SK-N-SH (cell line): ENCODE measurements around the gene TTC39A. TPM values are rescaled to one million over a fixed set of nuclear protein-coding genes. Genes with fewer than 3 reads are reported as not detected.

Source experiments
- CTCF ChIP-seq: fragments of 200-600 bp; sonication (generic); IDR thresholded peaks from 2 replicates; pipeline ENCODE4 v1.6.1; 2017; ENCODE audit warnings: antibody characterized with exemption, mild to moderate bottlenecking, moderate library complexity
- ELF1 ChIP-seq: IDR thresholded peaks from 2 replicates; pipeline ENCODE4 v1.4.0; 2012
- FOXM1 ChIP-seq: IDR thresholded peaks from 2 replicates; pipeline ENCODE4 v1.4.0; 2012; ENCODE audit warnings: low read depth, mild to moderate bottlenecking
- GABPA ChIP-seq: IDR thresholded peaks from 2 replicates; pipeline ENCODE4 v1.4.0; 2012; ENCODE audit warnings: low read depth, mild to moderate bottlenecking
- IRF3 ChIP-seq: fragments of 150-350 bp; IDR thresholded peaks from 2 replicates; pipeline ENCODE4 v1.6.1; 2016; ENCODE audit warnings: mild to moderate bottlenecking, low read depth, low read length
- MEF2A ChIP-seq: IDR thresholded peaks from 2 replicates; pipeline ENCODE4 v1.4.0; 2012; ENCODE audit warnings: low read depth, borderline replicate concordance
- PBX3 ChIP-seq: IDR thresholded peaks from 2 replicates; pipeline ENCODE4; 2012
- POLR2AphosphoS5 ChIP-seq: IDR thresholded peaks from 2 replicates; pipeline ENCODE4 v1.6.1; 2012; ENCODE audit warnings: low read depth, low read length
- REST ChIP-seq: IDR thresholded peaks from 2 replicates; pipeline ENCODE4 v1.6.1; 2012; ENCODE audit warnings: mild to moderate bottlenecking, low read depth, low read length, moderate library complexity
- RXRA ChIP-seq: IDR thresholded peaks from 2 replicates; pipeline ENCODE4 v1.4.0; 2012; ENCODE audit warnings: low read depth, mild to moderate bottlenecking, borderline replicate concordance
- SIN3A ChIP-seq: IDR thresholded peaks from 2 replicates; pipeline ENCODE4 v1.6.1; 2012; ENCODE audit warnings: low read depth, mild to moderate bottlenecking, low read length, moderate library complexity, borderline replicate concordance
- SMC3 ChIP-seq: IDR thresholded peaks from 2 replicates; pipeline ENCODE4 v1.6.1; 2012; ENCODE audit warnings: low read depth, low read length, improper control_type of control experiment
- TAF1 ChIP-seq: IDR thresholded peaks from 2 replicates; pipeline ENCODE4 v1.6.1; 2012; ENCODE audit warnings: low read depth, mild to moderate bottlenecking, low read length, moderate library complexity, borderline replicate concordance
- TCF12 ChIP-seq: IDR thresholded peaks from 2 replicates; pipeline ENCODE4 v1.4.0; 2012
- YY1 ChIP-seq: IDR thresholded peaks from 2 replicates; pipeline ENCODE4 v1.4.0; 2012; ENCODE audit warnings: low read depth, mild to moderate bottlenecking
- polyA plus RNA-seq, 3 experiments: library from polyadenylated mRNA; depleted of rRNA; stranded (reverse); fragments of >200 nt; gene quantifications; 2 replicates each; pipeline ENCODE4 v1.2.3, GENCODE V29; 2012

TTC39A gene
- polyA plus RNA-seq, 1 of the 3 experiments (the other 2 are of a cell fraction) = 0.97 TPM

- TF ChIP-seq ELF1 (peak; percentile 24; the same call in 1 of the 2 replicates), TCF12 (peak; percentile 91), SMC3 (no peak), GABPA (no peak), SIN3A (no peak), CTCF (no peak), REST (no peak), PBX3 (peak; percentile 71), POLR2AphosphoS5 (no peak), MEF2A (peak; percentile 96), TAF1 (no peak), FOXM1 (0 out of 2 replicates have a peak, but pooled peaks have one; percentile 35), IRF3 (no peak), RXRA (peak; percentile 36; the same call in 1 of the 2 replicates), YY1 (no peak)
- TF ChIP-seq, all 33 proteins: peak for 12
Measured at GRCh38 chr1:51264451-51264850, 65.9 kb downstream of the TTC39A start (continued).
